GM12875 (cell line): ENCODE results near the gene OTUD1.

Experiments used
- H3K4me3 ChIP-seq: one replicate; pipeline ENCODE4 v1.5.1; 2011; ENCODE audit warnings: low read depth, low read length, control low read depth
- CTCF ChIP-seq: IDR thresholded peaks from 2 replicates; pipeline ENCODE4 v1.5.1; 2011; ENCODE audit warnings: low read depth, mild to moderate bottlenecking, control low read depth, inconsistent platforms, low read length, moderate library complexity, borderline replicate concordance; ENCODE audit not compliant: insufficient read depth

Gene OTUD1

GRCh38 chr10:23479798-23480473 lies 41.1 kb downstream of the OTUD1 start:
- no peak for TF ChIP-seq CTCF
- H3K4me3 ChIP-seq = no peak overlapping the region

- H3K4me3 ChIP-seq = no peak overlapping the region
- no peak for TF ChIP-seq CTCF
Measured at GRCh38 chr10:23481363-23481961, 42.6 kb downstream of the OTUD1 start.

GRCh38 chr10:23490115-23490514 lies 51.2 kb downstream of the OTUD1 start:
- H3K4me3 ChIP-seq = no peak overlapping the region
- no peak for TF ChIP-seq CTCF
